K562 (cell line): ENCODE results near the gene KIRREL1. TPM values are rescaled to one million over a fixed set of nuclear protein-coding genes. Genes with fewer than 3 reads are reported as not detected.

Experiments
- ATAC-seq: fragments of 200-7000 bp; cut with Tn5 transposase; 3 replicates; pipeline ENCODE4 v1.9.1; 2020; ENCODE audit warnings: moderate library complexity
- BruUV-seq: library from RNA; stranded (reverse); fragments of 400-500 nt; replicated peaks from 2 replicates; lab custom pipeline; 2021; lab: Mats Ljungman, UMichigan
- CTCF ChIA-PET: fragments of 300-600 bp; formaldehyde crosslinking; extraction: SDS; loops from one replicate; lab custom pipeline; 2021; ENCODE audit warnings: low intra/inter-chr PET ratio; lab: Yijun Ruan, JAX
- POLR2A ChIA-PET: fragments of 300-600, 350-650 bp; sonication (Branson Sonifier 250); formaldehyde crosslinking; extraction: SDS; loops from one replicate; lab custom pipeline; 2021; ENCODE audit warnings: antibody characterized with exemption, inconsistent platforms; lab: Yijun Ruan, JAX
- DNase-seq, 4 experiments: peaks; one replicate each; pipeline versions ENCODE4 v3.0.0 to v3.0.0-alpha.2; 2011 to 2018; ENCODE audit warnings: low spot score in 3 of 4, mixed read lengths in 3 of 4; ENCODE audit errors: extremely low read depth in 1 of 4
- FAIRE-seq: peaks from 2 replicates; lab custom pipeline; 2011; peaks lifted over from hg19 to GRCh38; lab: Jason Lieb, UNC
- H2AFZ ChIP-seq: 2 replicates; pipeline ENCODE4 v1.6.0; 2011; ENCODE audit warnings: low read depth, low read length, control low read depth, inconsistent platforms
- H3K27ac ChIP-seq: fragments of 200-600 bp; 3 replicates; pipeline ENCODE4 v1.8.0; 2011; ENCODE audit warnings: low read depth, mild to moderate bottlenecking, control low read depth, inconsistent platforms, low read length, moderate library complexity, mixed read lengths; ENCODE audit errors: extremely low read depth
- H3K27me3 ChIP-seq, 2 experiments: fragments of 300-600 bp in 1 of 2; 2 replicates in 1 of 2; 3 replicates in 1 of 2; pipeline versions ENCODE4 v1.6.0 to v1.8.0; 2011; ENCODE audit warnings: inconsistent platforms in 2 of 2, low read length in 2 of 2, mild to moderate bottlenecking in 1 of 2, mixed read lengths in 1 of 2, moderate library complexity in 1 of 2; ENCODE audit not compliant: control insufficient read depth in 2 of 2, insufficient read depth in 2 of 2
- H3K36me3 ChIP-seq: fragments of 300-600 bp; 3 replicates; pipeline ENCODE4 v1.8.0; 2011; ENCODE audit warnings: mild to moderate bottlenecking, low read length, inconsistent platforms; ENCODE audit not compliant: control insufficient read depth, insufficient read depth
- H3K4me1 ChIP-seq, 2 experiments: fragments of 200-600 bp in 1 of 2; replicated peaks in 1 of 2; 2 replicates in 1 of 2; 3 replicates in 1 of 2; pipeline versions ENCODE4 v1.5.1 to v1.8.0; 2011; ENCODE audit warnings: inconsistent platforms in 2 of 2, low read length in 2 of 2, mild to moderate bottlenecking in 1 of 2, mixed read lengths in 1 of 2, moderate library complexity in 1 of 2; ENCODE audit not compliant: control insufficient read depth in 2 of 2, insufficient read depth in 2 of 2
- H3K4me2 ChIP-seq: 2 replicates; pipeline ENCODE4 v1.6.1; 2011; ENCODE audit warnings: low read length, control low read depth, inconsistent platforms, mixed read lengths; ENCODE audit not compliant: insufficient read depth
- H3K4me3 ChIP-seq: fragments of 200-600 bp; sonication (generic), shearing (Covaris generic); 2 replicates; pipeline ENCODE4 v1.5.1; 2016; ENCODE audit warnings: control low read depth, inconsistent platforms
- H3K79me2 ChIP-seq: fragments of 200-600 bp; 3 replicates; pipeline ENCODE4 v1.8.0; 2011; ENCODE audit warnings: low read length, inconsistent platforms; ENCODE audit not compliant: control insufficient read depth, insufficient read depth
- H3K9ac ChIP-seq, 2 experiments: 2 replicates each; pipeline versions ENCODE4 v1.6.0 to v1.6.1; 2011; ENCODE audit warnings: low read depth in 2 of 2, low read length in 2 of 2, control low read depth in 1 of 2, inconsistent platforms in 1 of 2, mild to moderate bottlenecking in 1 of 2, mixed read lengths in 1 of 2; ENCODE audit not compliant: insufficient read depth in 1 of 2
- H3K9me1 ChIP-seq: one replicate; pipeline ENCODE4 v1.6.0; 2011; ENCODE audit warnings: inconsistent platforms, mild to moderate bottlenecking, low read length, moderate library complexity; ENCODE audit not compliant: control insufficient read depth, insufficient read depth
- H3K9me3 ChIP-seq: replicated peaks from 2 replicates; pipeline ENCODE4 v1.5.1; 2011; ENCODE audit warnings: low read depth, low read length, inconsistent platforms; ENCODE audit not compliant: control insufficient read depth, insufficient read depth
- H4K20me1 ChIP-seq: replicated peaks from 2 replicates; pipeline ENCODE4 v1.6.1; 2011; ENCODE audit warnings: low read length, inconsistent platforms, mixed read lengths; ENCODE audit not compliant: control insufficient read depth, insufficient read depth
- BACH1 ChIP-seq: fragments of 200-800 bp; sonication (Bioruptor generic); IDR thresholded peaks from 2 replicates; pipeline ENCODE4 v1.6.1; 2016; ENCODE audit warnings: missing genetic modification characterization, missing compliant biosample characterization
- EWSR1 ChIP-seq: fragments of 450-650 bp; IDR thresholded peaks from 2 replicates; pipeline ENCODE4 v1.6.1; 2018; ENCODE audit warnings: borderline replicate concordance, mild to moderate bottlenecking, low read depth, moderate library complexity; ENCODE audit not compliant: partially characterized antibody
- MAFF ChIP-seq: IDR thresholded peaks from 2 replicates; pipeline ENCODE4 v1.6.1; 2012; ENCODE audit warnings: low read length, improper control_type of control experiment
- MTA1 ChIP-seq: fragments of 450-650 bp; IDR thresholded peaks from 2 replicates; pipeline ENCODE4 v1.6.1; 2017; ENCODE audit warnings: borderline replicate concordance
- NUFIP1 ChIP-seq: fragments of 450-650 bp; IDR thresholded peaks from 2 replicates; pipeline ENCODE4 v1.6.1; 2018; ENCODE audit not compliant: partially characterized antibody
- PATZ1 ChIP-seq: fragments of 250-450 bp; sonication (Bioruptor Pico); IDR thresholded peaks from 2 replicates; pipeline ENCODE4 v1.5.0; 2020; ENCODE audit warnings: mild to moderate bottlenecking, borderline replicate concordance
- SIN3B ChIP-seq: fragments of 450-650 bp; IDR thresholded peaks from 2 replicates; pipeline ENCODE4 v1.6.1; 2017; ENCODE audit warnings: low read depth, mild to moderate bottlenecking, moderate library complexity
- SMAD4 ChIP-seq: fragments of 250-450 bp; sonication (Bioruptor Pico); conservative IDR thresholded peaks from 2 replicates; pipeline ENCODE4 v1.8.0; 2021; ENCODE audit warnings: inconsistent platforms, mild to moderate bottlenecking, moderate library complexity
- ZFPM2 ChIP-seq: fragments of 250-450 bp; sonication (Bioruptor Pico); IDR thresholded peaks from 2 replicates; pipeline ENCODE4 v1.5.1; 2022; ENCODE audit warnings: mild to moderate bottlenecking
- ZNF77 ChIP-seq: fragments of 250-450 bp; sonication (Bioruptor Pico); IDR thresholded peaks from 2 replicates; pipeline ENCODE4 v1.5.0; 2020
- WGBS: fragments of 100-300 bp; shearing (Covaris generic); methylation state at CpG from one replicate; pipeline ENCODE4 v1.1.6; 2016; ENCODE audit warnings: low coverage, mixed read lengths; ENCODE audit not compliant: insufficient coverage; ENCODE audit errors: missing lambda C conversion rate; 5-methylcytosine and 5-hydroxymethylcytosine counted together
- in situ Hi-C: fragments of 300-500 bp; cut with MboI; formaldehyde crosslinking; loops from 4 replicates; pipeline ENCODE4 v1.15.0; 2018; ENCODE audit warnings: inconsistent platforms, mixed read lengths
- intact Hi-C: fragments of 100-400 bp; cut with micrococcal nuclease; formaldehyde crosslinking; loops from 2 replicates; pipeline ENCODE4 v1.14.2; 2022
- polyA plus RNA-seq, 8 experiments: library from polyadenylated mRNA; depleted of rRNA in 4 of 8; stranded (reverse) in 5 of 8; unstranded in 3 of 8; fragments of >200 nt; fragmentation: Nextera tagmentation in 2 of 8; fragmentation: Illumina TruSeq in 1 of 8; extraction: Ambion mirVana in 2 of 8; extraction: Trizol in 1 of 8; gene quantifications; 2 replicates each; pipeline versions ENCODE4 v1.2.1 to v1.2.3, GENCODE V29; 2011 to 2014; ENCODE audit warnings: inconsistent platforms in 1 of 8, missing spikeins in 1 of 8
- total RNA-seq, 7 experiments: library from RNA; depleted of rRNA in 6 of 7; stranded (reverse); fragments of >200 nt in 6 of 7; fragmentation: Illumina TruSeq in 2 of 7; extraction: Trizol in 2 of 7; gene quantifications; 2 replicates each; pipeline versions ENCODE4 v1.2.1 to v1.2.3, GENCODE V29; 2011 to 2021; ENCODE audit warnings: low replicate concordance in 1 of 7
- TF ChIP-seq, protein P1 (sequence below): fragments of 450-650 bp; formaldehyde crosslinking; IDR thresholded peaks from 2 replicates; pipeline ENCODE4 v1.4.0; 2020; ENCODE audit warnings: mild to moderate bottlenecking, moderate library complexity

The KIRREL1 gene
- total and polyA plus RNA-seq, 9 of the 15 experiments (the other 6 are each of a cell fraction or from before 2014, with no cell fraction given), result under 0.01 to 0.22 (median 0.03) TPM; not detected in 3

GRCh38 chr1:157967205-157967604 is 26.2 kb upstream of the KIRREL1 start:
- Histone ChIP-seq H3K79me2 (no peaks in the 10 kb centered on the region), H3K4me2 (no peak overlapping the region), H3K4me1 (no peaks in the 10 kb centered on the region), H3K27me3 (peaks cover 0 to 13% of the 10 kb centered on the region in 2 experiments; a peak in 1 of 5 replicates), H4K20me1 (no peaks in the 10 kb centered on the region), H3K36me3 (no peaks in the 10 kb centered on the region), H2AFZ (no peak overlapping the region), H3K4me3 (no peak overlapping the region), H3K9me1 (no peaks in the 10 kb centered on the region), H3K27ac (no peak overlapping the region), H3K9ac (no peak overlapping the region), H3K9me3 (no peaks in the 10 kb centered on the region)
- ATAC-seq, result no peak
- DNase-seq, result no peak
- ChIA-PET POLR2A (no interaction called here), CTCF (interaction anchor here (1.3 kb wide), 1 partner anchor 154 kb away, joined by 3 read pairs; no protein-coding TSS in a partner anchor)
- TF ChIP-seq SMAD4 (CRISPR knock-in tag) (no peak), MAFF (no peak)
- in situ Hi-C loops, result no loop called here
- no peak for FAIRE-seq
- intact Hi-C loops, result loop anchor here (10.0 kb wide), 1 partner anchor 1108 kb away; the partner anchor contains the start of gene AIM2
- BruUV-seq, result no TSS peak

DNA sequence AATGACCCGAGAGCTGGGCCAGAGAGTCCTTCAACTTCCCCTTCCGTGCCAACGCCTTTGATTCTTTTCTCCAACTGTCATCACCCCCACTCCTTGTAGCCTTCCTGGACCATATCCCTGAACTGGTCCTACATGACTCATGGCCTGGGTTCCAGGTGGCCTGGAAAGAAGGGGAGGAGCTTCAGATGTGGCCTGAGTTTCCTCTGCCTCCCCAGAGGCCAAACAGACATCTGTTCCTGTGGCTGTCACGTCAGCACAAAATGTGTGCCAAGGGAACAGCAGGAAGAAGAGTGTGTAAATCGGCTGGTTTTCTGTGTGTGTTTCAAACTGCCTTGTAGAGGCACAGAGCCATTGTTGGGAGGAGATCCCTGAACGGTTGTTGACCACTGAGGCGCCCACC is 24.9 kb upstream of the KIRREL1 start:
- H2AFZ ChIP-seq, result no peak overlapping the region
- no peak for FAIRE-seq
- no peaks in the 10 kb centered on the region for H3K79me2 ChIP-seq
- H3K9me3 ChIP-seq, result no peaks in the 10 kb centered on the region
- intact Hi-C loops, result loop anchor here (10.0 kb wide), 1 partner anchor 1106 kb away; the partner anchor contains the start of gene AIM2
- H3K4me3 ChIP-seq, result no peak overlapping the region
- H3K9ac ChIP-seq, result no peak overlapping the region
- H3K9me1 ChIP-seq, result no peaks in the 10 kb centered on the region
- DNase-seq, result no peak
- no peak overlapping the region for H3K27ac ChIP-seq
- no peak overlapping the region for H3K4me2 ChIP-seq
- 0% methylated on average over 7 of the region's 7 CpGs for WGBS
- H4K20me1 ChIP-seq, result no peaks in the 10 kb centered on the region
- POLR2A ChIA-PET, result interaction anchor here (1.0 kb wide), 1 partner anchor 9 kb away, joined by 4 read pairs; no protein-coding TSS in a partner anchor
- no peak for ATAC-seq
- peaks cover 0 to 13% of the 10 kb centered on the region in 2 experiments; a peak in 1 of 5 replicates for H3K27me3 ChIP-seq
- H3K4me1 ChIP-seq, result no peaks in the 10 kb centered on the region
- in situ Hi-C loops, result no loop called here
- BruUV-seq, result no TSS peak
- CTCF ChIA-PET, result interaction anchor here (1.3 kb wide), 1 partner anchor 153 kb away, joined by 3 read pairs; no protein-coding TSS in a partner anchor
- no peaks in the 10 kb centered on the region for H3K36me3 ChIP-seq
- TF ChIP-seq MTA1 (no peak), EWSR1 (no peak), PATZ1 (no peak), NUFIP1 (no peak), MAFF (no peak), ZFPM2 (CRISPR knock-in tag) (no peak), ZNF77 (CRISPR knock-in tag) (no peak), SIN3B (no peak), BACH1 (tag) (no peak)
- TF ChIP-seq, protein P1, sequence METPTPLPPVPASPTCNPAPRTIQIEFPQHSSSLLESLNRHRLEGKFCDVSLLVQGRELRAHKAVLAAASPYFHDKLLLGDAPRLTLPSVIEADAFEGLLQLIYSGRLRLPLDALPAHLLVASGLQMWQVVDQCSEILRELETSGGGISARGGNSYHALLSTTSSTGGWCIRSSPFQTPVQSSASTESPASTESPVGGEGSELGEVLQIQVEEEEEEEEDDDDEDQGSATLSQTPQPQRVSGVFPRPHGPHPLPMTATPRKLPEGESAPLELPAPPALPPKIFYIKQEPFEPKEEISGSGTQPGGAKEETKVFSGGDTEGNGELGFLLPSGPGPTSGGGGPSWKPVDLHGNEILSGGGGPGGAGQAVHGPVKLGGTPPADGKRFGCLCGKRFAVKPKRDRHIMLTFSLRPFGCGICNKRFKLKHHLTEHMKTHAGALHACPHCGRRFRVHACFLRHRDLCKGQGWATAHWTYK (CRISPR knock-in tag), result no peak
